Endodermal cell (in vitro differentiated cells): Measurements from ENCODE around the gene GCG. TPM values are rescaled to one million over a fixed set of nuclear protein-coding genes. Genes with fewer than 3 reads are reported as not detected.
A peak's percentile ranks its signal among the peaks of the same experiment; 100 is the strongest.

ENCODE experiments used
- DNase-seq: peaks from one replicate; pipeline ENCODE4 v3.0.0-alpha.2; 2017
- H3K27ac ChIP-seq: 2 replicates; pipeline ENCODE4 v1.5.1; 2013; ENCODE audit warnings: mild to moderate bottlenecking, low read depth, low read length, moderate library complexity
- H3K27me3 ChIP-seq: 2 replicates; pipeline ENCODE4 v1.6.1; 2013; ENCODE audit warnings: mild to moderate bottlenecking, low read length, moderate library complexity; ENCODE audit not compliant: insufficient read depth, control insufficient read depth, poor library complexity, severe bottlenecking
- H3K36me3 ChIP-seq: 2 replicates; pipeline ENCODE4 v1.7.0; 2013; ENCODE audit warnings: mild to moderate bottlenecking, low read length, moderate library complexity; ENCODE audit not compliant: control insufficient read depth, insufficient read depth
- H3K4me1 ChIP-seq: one replicate; pipeline ENCODE4 v1.7.0; 2013; ENCODE audit warnings: low read length; ENCODE audit not compliant: control insufficient read depth, insufficient read depth
- H3K4me3 ChIP-seq: 2 replicates; pipeline ENCODE4 v1.5.1; 2013; ENCODE audit warnings: mild to moderate bottlenecking, low read length, moderate library complexity
- H3K9ac ChIP-seq: 2 replicates; pipeline ENCODE4 v1.6.1; 2013; ENCODE audit warnings: mild to moderate bottlenecking, low read length, moderate library complexity; ENCODE audit not compliant: poor library complexity, severe bottlenecking; ENCODE audit errors: extremely low read depth
- H3K9me3 ChIP-seq: 2 replicates; pipeline ENCODE4 v1.6.1; 2013; ENCODE audit warnings: mild to moderate bottlenecking, low read length, moderate library complexity; ENCODE audit not compliant: control insufficient read depth
- H3K27ac Mint-ChIP-seq: 2 replicates; pipeline ENCODE4 v1.8.0; 2020; ENCODE audit warnings: mixed read lengths
- H3K27me3 Mint-ChIP-seq: 2 replicates; pipeline ENCODE4 v1.8.0; 2021; ENCODE audit warnings: mild to moderate bottlenecking, mixed read lengths; ENCODE audit not compliant: insufficient read depth
- H3K36me3 Mint-ChIP-seq: 2 replicates; pipeline ENCODE4 v1.8.0; 2020; ENCODE audit warnings: low read depth, mixed read lengths
- H3K4me1 Mint-ChIP-seq: 2 replicates; pipeline ENCODE4 v1.8.0; 2020; ENCODE audit warnings: mixed read lengths
- H3K4me3 Mint-ChIP-seq: 2 replicates; pipeline ENCODE4 v1.8.0; 2020; ENCODE audit warnings: mild to moderate bottlenecking, moderate library complexity, mixed read lengths
- H3K9me3 Mint-ChIP-seq: 2 replicates; pipeline ENCODE4 v1.8.0; 2020; ENCODE audit warnings: mild to moderate bottlenecking, mixed read lengths
- CTCF ChIP-seq: fragments of 200-600 bp; sonication (generic); conservative IDR thresholded peaks from 2 replicates; pipeline ENCODE4 v1.5.0; 2021; ENCODE audit warnings: antibody characterized with exemption, mild to moderate bottlenecking
- WGBS, 2 experiments: methylation state at CpG; one replicate each; pipeline versions ENCODE4 v1.1.5 to v1.1.7; 2013; ENCODE audit warnings: missing lambda C conversion rate in 2 of 2, mixed read lengths in 1 of 2; ENCODE audit not compliant: insufficient coverage in 1 of 2, insufficient read length in 1 of 2; 5-methylcytosine and 5-hydroxymethylcytosine counted together
- total RNA-seq, 2 donors: library from RNA; stranded (reverse); fragmentation: NEBNext Ultra II Directional in 1 of 2; extraction: Animal tissue kit (Norgen Biotek cat#: 25700) in 1 of 2; gene quantifications; 2 replicates in 1 of 2; 3 replicates in 1 of 2; pipeline ENCODE4 v1.2.1, GENCODE V29; 2021

Gene GCG
- total RNA-seq, 2 donors from 2014 or later: not detected

DNA sequence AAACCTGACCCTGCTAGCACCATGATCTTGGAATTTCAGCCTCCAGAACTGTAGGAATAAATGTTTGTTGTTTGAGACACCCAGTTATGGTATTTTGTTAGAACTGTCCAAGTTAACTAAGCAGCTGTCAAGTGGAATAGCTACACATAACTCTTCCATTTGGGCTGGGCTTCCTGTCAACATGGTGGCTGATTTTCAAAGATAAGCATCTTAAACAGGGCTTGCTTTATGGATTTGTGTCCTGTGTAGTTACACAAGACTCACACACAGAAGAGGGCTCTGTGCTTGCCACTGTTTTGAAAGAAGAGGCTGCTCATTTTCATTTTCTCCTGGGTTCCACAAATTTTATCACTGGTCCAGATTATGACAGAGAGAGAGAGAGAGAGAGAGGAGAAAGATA lies 35.7 kb downstream of the GCG start:
- DNase-seq: no peak
- Mint-ChIP-seq H3K27ac (no peak overlapping the region), H3K9me3 (peaks cover 16% of the 10 kb centered on the region), H3K27me3 (peaks cover 7% of the 10 kb centered on the region), H3K4me1 (peaks cover 18% of the 10 kb centered on the region), H3K4me3 (no peak overlapping the region), H3K36me3 (peaks cover 5% of the 10 kb centered on the region)
- Histone ChIP-seq H3K4me3 (no peak overlapping the region), H3K9me3 (peaks cover 15% of the 10 kb centered on the region), H3K36me3 (no peaks in the 10 kb centered on the region), H3K27me3 (no peaks in the 10 kb centered on the region), H3K9ac (no peak overlapping the region), H3K4me1 (peaks cover 4% of the 10 kb centered on the region), H3K27ac (no peak overlapping the region)
- TF ChIP-seq CTCF: no peak

DNA sequence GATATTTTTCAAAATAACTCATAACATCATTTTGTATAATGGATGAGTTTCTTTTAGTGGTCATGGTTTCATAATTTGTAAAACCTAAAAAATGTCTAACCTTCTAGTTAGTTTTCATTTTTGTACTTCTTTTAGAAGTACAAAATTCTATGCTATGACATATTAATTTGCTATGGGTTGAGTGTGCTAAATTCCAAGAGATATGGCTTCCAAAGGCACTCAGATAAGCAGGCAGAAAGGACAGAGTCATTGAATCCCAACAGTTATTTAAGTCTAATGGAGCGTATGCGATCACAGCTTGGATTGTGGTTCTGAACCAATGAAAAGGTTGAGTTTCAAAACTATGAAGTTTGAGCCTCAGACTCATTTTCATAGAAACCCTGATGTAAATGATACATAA lies 37.0 kb downstream of the GCG start:
- Histone ChIP-seq H3K9me3 (peaks cover 15% of the 10 kb centered on the region), H3K27me3 (no peaks in the 10 kb centered on the region), H3K4me1 (peaks cover 4% of the 10 kb centered on the region), H3K27ac (no peak overlapping the region), H3K36me3 (no peaks in the 10 kb centered on the region), H3K4me3 (peak overlapping the region; percentile 7), H3K9ac (no peak overlapping the region)
- Mint-ChIP-seq H3K4me1 (peaks cover 18% of the 10 kb centered on the region), H3K27ac (no peak overlapping the region), H3K9me3 (peaks cover 16% of the 10 kb centered on the region), H3K4me3 (no peak overlapping the region), H3K36me3 (peaks cover 5% of the 10 kb centered on the region), H3K27me3 (peaks cover 7% of the 10 kb centered on the region)
- no peak for TF ChIP-seq CTCF
- 98 to 100% methylated on average over 2 of the region's 2 CpGs for WGBS, 2 experiments
- no peak for DNase-seq

DNA sequence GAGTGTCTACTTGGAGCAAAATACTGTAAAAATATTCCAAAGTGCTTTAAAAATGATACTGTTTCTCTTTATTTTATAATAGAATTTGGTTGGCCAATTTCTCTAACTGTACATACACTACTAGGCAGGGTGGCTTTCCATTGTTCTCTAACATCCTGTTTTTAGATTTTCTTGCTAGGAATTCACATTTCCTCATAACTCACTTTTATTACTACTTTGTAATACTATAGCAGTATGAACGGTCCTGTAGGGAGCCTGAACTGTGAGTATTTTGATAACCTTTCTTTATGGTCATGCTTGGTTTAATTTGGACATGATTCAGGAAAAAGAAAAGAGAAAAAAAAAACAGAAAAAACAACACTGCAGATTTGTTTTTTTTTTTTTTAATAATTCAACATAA lies 37.8 kb downstream of the GCG start:
- no peak overlapping the region for H3K27ac Mint-ChIP-seq
- 88% methylated on average over 1 of the region's 1 CpG; no CpG with 5 or more reads in 1 of the 2 experiments for WGBS, 2 experiments
- no peak overlapping the region for H3K27ac ChIP-seq
- TF ChIP-seq CTCF: no peak
- no peak overlapping the region for H3K9ac ChIP-seq
- peaks cover 4% of the 10 kb centered on the region for H3K4me1 ChIP-seq
- no peak for DNase-seq
- peaks cover 16% of the 10 kb centered on the region for H3K9me3 Mint-ChIP-seq
- H3K4me3 ChIP-seq: peak overlapping the region; percentile 1
- H3K9me3 ChIP-seq: peaks cover 15% of the 10 kb centered on the region
- peaks cover 18% of the 10 kb centered on the region for H3K4me1 Mint-ChIP-seq
- no peaks in the 10 kb centered on the region for H3K36me3 ChIP-seq
- H3K27me3 Mint-ChIP-seq: peaks cover 7% of the 10 kb centered on the region
- peaks cover 5% of the 10 kb centered on the region for H3K36me3 Mint-ChIP-seq
- no peak overlapping the region for H3K4me3 Mint-ChIP-seq
- no peaks in the 10 kb centered on the region for H3K27me3 ChIP-seq
